GM12878 (cell line): ENCODE measurements around the gene CALN1. TPM values are rescaled to one million over a fixed set of nuclear protein-coding genes. Genes with fewer than 3 reads are reported as not detected.

Experiments used
- ATAC-seq: fragments of 200-7000 bp; cut with Tn5 transposase; 3 replicates; pipeline ENCODE4 v1.9.1; 2020; ENCODE audit warnings: mild to moderate bottlenecking, moderate library complexity
- BruUV-seq: library from RNA; stranded (reverse); fragments of 400-500 nt; replicated peaks from 2 replicates; lab custom pipeline; 2021; lab: Mats Ljungman, UMichigan
- CTCF ChIA-PET: fragments of 300-600 bp; sonication (Branson Sonifier 250); formaldehyde crosslinking; extraction: SDS; loops from one replicate; lab custom pipeline; 2021; ENCODE audit warnings: inconsistent platforms; lab: Yijun Ruan, JAX
- POLR2A ChIA-PET: fragments of 350-600 bp; formaldehyde crosslinking; extraction: SDS; loops from one replicate; lab custom pipeline; 2021; ENCODE audit warnings: inconsistent platforms; lab: Charles Lee
- RAD21 ChIA-PET: fragments of 300-600 bp; sonication (Branson Sonifier 250); formaldehyde crosslinking; loops from one replicate; lab custom pipeline; 2023; ENCODE audit warnings: antibody characterized with exemption; ENCODE audit not compliant: unreplicated experiment; lab: Charles Lee
- SMC1A ChIA-PET: fragments of 300-600 bp; sonication (Branson Sonifier 250); formaldehyde crosslinking; loops from one replicate; lab custom pipeline; 2023; ENCODE audit not compliant: unreplicated experiment, uncharacterized antibody; lab: Charles Lee
- DNase-seq: peaks from one replicate; pipeline ENCODE4 v3.0.0-alpha.2; 2011; ENCODE audit warnings: low read depth, low spot score
- FAIRE-seq: peaks from 3 replicates; lab custom pipeline; 2011; peaks lifted over from hg19 to GRCh38; lab: Jason Lieb, UNC
- H2AFZ ChIP-seq: 2 replicates; pipeline ENCODE4 v1.6.0; 2011; ENCODE audit warnings: low read depth, low read length, control low read depth; ENCODE audit not compliant: control insufficient read depth
- H3K27ac ChIP-seq: 2 replicates; pipeline ENCODE4 v1.5.1; 2011; ENCODE audit warnings: control low read depth; ENCODE audit not compliant: control insufficient read depth, insufficient read depth
- H3K27me3 ChIP-seq, 2 experiments: replicated peaks in 1 of 2; 2 replicates each; pipeline versions ENCODE4 v1.6.0 to v1.6.1; 2011; ENCODE audit warnings: low read length in 1 of 2; ENCODE audit not compliant: control insufficient read depth in 2 of 2, insufficient read depth in 2 of 2
- H3K36me3 ChIP-seq, 2 experiments: 2 replicates each; pipeline ENCODE4 v1.5.1; 2011; ENCODE audit warnings: low read length in 1 of 2; ENCODE audit not compliant: control insufficient read depth in 2 of 2, insufficient read depth in 2 of 2
- H3K4me1 ChIP-seq: 2 replicates; pipeline ENCODE4 v1.6.1; 2011; ENCODE audit warnings: mild to moderate bottlenecking, low read length, moderate library complexity, mixed read lengths; ENCODE audit not compliant: control insufficient read depth, insufficient read depth
- H3K4me2 ChIP-seq: 2 replicates; pipeline ENCODE4 v1.6.0; 2011; ENCODE audit warnings: control low read depth; ENCODE audit not compliant: control insufficient read depth, insufficient read depth
- H3K4me3 ChIP-seq: fragments of 200-600 bp; sonication (generic); 2 replicates; pipeline ENCODE4 v1.5.1; 2016
- H3K79me2 ChIP-seq: 2 replicates; pipeline ENCODE4 v1.6.0; 2011; ENCODE audit warnings: low read length; ENCODE audit not compliant: control insufficient read depth, insufficient read depth
- H3K9ac ChIP-seq: 2 replicates; pipeline ENCODE4 v1.8.0; 2011; ENCODE audit warnings: low read length, control low read depth, mixed read lengths; ENCODE audit not compliant: control insufficient read depth, insufficient read depth
- H3K9me3 ChIP-seq: replicated peaks from 3 replicates; pipeline ENCODE4 v1.5.1; 2011; ENCODE audit warnings: mild to moderate bottlenecking, low read length; ENCODE audit not compliant: control insufficient read depth, insufficient read depth
- H4K20me1 ChIP-seq: 2 replicates; pipeline ENCODE4 v1.6.0; 2011; ENCODE audit not compliant: control insufficient read depth, insufficient read depth
- EGR1 ChIP-seq, 2 experiments: IDR thresholded peaks; 1 replicate in 1 of 2; 2 replicates in 1 of 2; pipeline ENCODE4 v1.6.1; 2011 to 2012; ENCODE audit warnings: low read depth in 2 of 2, low read length in 2 of 2, borderline replicate concordance in 1 of 2, mild to moderate bottlenecking in 1 of 2, moderate library complexity in 1 of 2
- HCFC1 ChIP-seq: fragments of 150-350 bp; IDR thresholded peaks from 2 replicates; pipeline ENCODE4 v1.6.1; 2014; ENCODE audit warnings: low read length
- RAD21 ChIP-seq: IDR thresholded peaks from 2 replicates; pipeline ENCODE4 v1.6.1; 2011; ENCODE audit warnings: mild to moderate bottlenecking, low read depth, low read length, moderate library complexity; ENCODE audit not compliant: insufficient read depth
- ZBTB33 ChIP-seq: fragments of 450-650 bp; IDR thresholded peaks from 2 replicates; pipeline ENCODE4 v1.6.1; 2017; ENCODE audit warnings: mild to moderate bottlenecking
- ZNF24 ChIP-seq: fragments of 450-650 bp; IDR thresholded peaks from 2 replicates; pipeline ENCODE4 v1.6.1; 2017; ENCODE audit warnings: antibody characterized with exemption, mild to moderate bottlenecking
- ZNF687 ChIP-seq: fragments of 450-650 bp; IDR thresholded peaks from 2 replicates; pipeline ENCODE4 v1.6.1; 2017; ENCODE audit warnings: mild to moderate bottlenecking, moderate library complexity
- WGBS: methylation state at CpG from one replicate; pipeline ENCODE4 v1.1.6; 2016; ENCODE audit warnings: low lambda C conversion rate; ENCODE audit not compliant: insufficient replicate concordance, insufficient coverage; ENCODE audit errors: missing lambda C conversion rate; 5-methylcytosine and 5-hydroxymethylcytosine counted together
- in situ Hi-C: fragments of 300-500 bp; cut with MboI; formaldehyde crosslinking; loops from 9 replicates; pipeline ENCODE4 v1.14.3; 2018; ENCODE audit warnings: mixed read lengths
- intact Hi-C: fragments of 100-400 bp; cut with micrococcal nuclease; formaldehyde crosslinking; loops from one replicate; pipeline ENCODE4 v1.14.2; 2022; ENCODE audit not compliant: unreplicated experiment
- polyA plus RNA-seq, 11 experiments: library from polyadenylated mRNA; depleted of rRNA in 4 of 11; unstranded in 6 of 11; stranded (reverse) in 5 of 11; fragments of >200 nt; fragmentation: Nextera tagmentation in 4 of 11; fragmentation: Illumina TruSeq in 1 of 11; extraction: Ambion mirVana in 4 of 11; extraction: Trizol in 1 of 11; gene quantifications; 1 replicate in 1 of 11; 2 replicates in 10 of 11; pipeline versions ENCODE4 v1.2.1 to v1.2.3, GENCODE V29; 2011 to 2016; ENCODE audit warnings: inconsistent platforms in 2 of 11, missing spikeins in 2 of 11, low read depth in 1 of 11
- total RNA-seq, 4 experiments: library from RNA; depleted of rRNA in 3 of 4; stranded (reverse); fragments of >200 nt in 3 of 4; fragmentation: Illumina TruSeq in 1 of 4; extraction: Trizol in 1 of 4; gene quantifications; 2 replicates each; pipeline versions ENCODE4 v1.2.1 to v1.2.3, GENCODE V29; 2013 to 2021

Gene CALN1
- total and polyA plus RNA-seq, 10 of the 15 experiments (the other 5 are each of a cell fraction or from before 2014, with no cell fraction given), result 0.48 to 15.3 (median 1.6) TPM

DNA sequence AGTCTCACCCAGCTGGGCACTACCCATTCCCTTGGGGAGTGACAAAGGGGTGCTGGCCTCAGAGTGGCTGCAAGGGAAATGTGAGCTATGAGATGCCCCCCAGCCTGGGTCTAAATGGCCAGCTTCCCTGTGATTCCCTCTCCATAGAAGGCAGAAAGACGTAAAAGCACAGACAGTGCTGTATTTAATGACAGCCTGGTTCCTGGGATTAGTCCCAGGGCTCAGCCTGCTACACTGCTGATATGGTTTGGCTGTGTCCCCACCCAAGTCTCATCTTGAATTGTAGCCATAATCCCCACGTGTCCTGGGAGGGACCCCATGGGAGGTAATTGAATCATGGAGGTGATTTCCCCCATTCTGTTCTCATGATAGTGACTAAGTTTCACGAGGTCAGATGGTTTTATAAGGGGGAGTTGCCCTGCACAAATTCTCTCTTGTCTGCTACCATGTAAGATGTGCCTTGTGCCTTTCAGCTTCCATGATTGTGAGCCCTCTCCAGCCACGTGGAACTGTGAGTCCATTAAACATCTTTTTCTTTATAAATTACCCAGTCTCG is 23.9 kb upstream of the CALN1 start (continued):
- TF ChIP-seq ZBTB33 (no peak), RAD21 (no peak), ZNF687 (no peak)

DNA sequence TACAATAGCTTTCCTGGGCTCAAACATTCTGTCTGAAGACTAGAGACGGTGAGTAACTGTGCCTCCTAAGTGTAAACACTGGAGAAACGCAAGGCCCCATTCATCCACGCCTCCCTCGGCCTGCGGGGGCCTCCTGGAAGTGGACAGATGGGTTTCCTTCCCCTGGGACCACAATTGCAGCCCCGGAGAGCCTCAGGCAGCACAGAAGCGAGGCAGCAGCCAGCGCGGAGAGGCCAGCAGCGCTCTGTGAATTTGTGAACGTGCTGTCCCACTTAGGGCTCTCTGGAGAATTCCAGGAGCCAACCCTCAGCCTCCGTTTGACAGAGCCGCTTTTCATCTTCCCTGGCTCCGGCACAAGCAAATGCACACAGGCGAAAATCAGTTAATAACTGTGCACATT is 23.2 kb upstream of the CALN1 start:
- DNase-seq, result no peak
- no peak for FAIRE-seq

More for the DNA sequence above, 23.2 kb upstream of the CALN1 start:
- H3K9me3 ChIP-seq, result no peaks in the 10 kb centered on the region; the same call in 2 of the 3 replicates
- no peak for TF ChIP-seq HCFC1
- no peak for TF ChIP-seq EGR1 (IDR thresholded peaks at IDR 0.05; ENCODE audit: borderline replicate concordance in 1 of 2, low read depth in 2 of 2, low read length in 2 of 2)
- no peak for TF ChIP-seq ZNF24
- no peak overlapping the region for H3K9ac ChIP-seq
- ChIA-PET RAD21 (no interaction called here), POLR2A (no interaction called here), SMC1A (no interaction called here), CTCF (no interaction called here)
- no peaks in the 10 kb centered on the region for H3K27me3 ChIP-seq
- no peaks in the 10 kb centered on the region for H3K36me3 ChIP-seq
- no peak overlapping the region for H2AFZ ChIP-seq
- in situ Hi-C loops, result no loop called here
- no peak for ATAC-seq
- WGBS, result 31% methylated on average over 15 of the region's 15 CpGs
- intact Hi-C loops, result no loop called here
- H4K20me1 ChIP-seq, result no peaks in the 10 kb centered on the region
- H3K4me1 ChIP-seq, result no peaks in the 10 kb centered on the region
- no TSS peak for BruUV-seq
- no peak overlapping the region for H3K4me2 ChIP-seq
- H3K79me2 ChIP-seq, result no peaks in the 10 kb centered on the region
- H3K4me3 ChIP-seq, result no peak overlapping the region
- H3K27ac ChIP-seq, result no peak overlapping the region
